Natural killer cell treated with Interleukin-12 subunit alpha and Interleukin-12 subunit beta and Interleukin-15 and Interleukin-18, amount 100 ng/mL, for 72 hours (primary cell): ENCODE data around the gene HMGXB4. TPM values are rescaled to one million over a fixed set of nuclear protein-coding genes. Genes with fewer than 3 reads are reported as not detected.

Experiments used
- ATAC-seq, 2 donors: fragments of 150-1000 bp; cut with Tn5 transposase in 1 of 2; sonication (Bioruptor Pico), chemical (Tn5 transposase) in 1 of 2; 2 replicates each; pipeline ENCODE4 v1.10.0; 2021
- DNase-seq: peaks from one replicate; pipeline ENCODE4 v3.0.0; 2022; ENCODE audit warnings: low spot score
- H3K27ac Mint-ChIP-seq, 2 donors: 1 replicate in 1 of 2; 2 replicates in 1 of 2; pipeline ENCODE4 v1.8.0; 2022; ENCODE audit warnings: mixed read lengths in 2 of 2, mild to moderate bottlenecking in 1 of 2, moderate library complexity in 1 of 2
- H3K27me3 Mint-ChIP-seq, 2 donors: 1 replicate in 1 of 2; 2 replicates in 1 of 2; pipeline ENCODE4 v1.8.0; 2022; ENCODE audit warnings: mixed read lengths in 2 of 2
- H3K36me3 Mint-ChIP-seq: one replicate; pipeline ENCODE4 v1.8.0; 2022; ENCODE audit warnings: mixed read lengths
- H3K4me1 Mint-ChIP-seq, 2 donors: 1 replicate in 1 of 2; 2 replicates in 1 of 2; pipeline ENCODE4 v1.8.0; 2022; ENCODE audit warnings: low read depth in 2 of 2, mixed read lengths in 2 of 2, mild to moderate bottlenecking in 1 of 2
- H3K4me3 Mint-ChIP-seq: one replicate; pipeline ENCODE4 v1.8.0; 2022; ENCODE audit warnings: mixed read lengths
- H3K9me3 Mint-ChIP-seq: 2 replicates; pipeline ENCODE4 v1.8.0; 2022; ENCODE audit warnings: mixed read lengths
- total RNA-seq, 2 donors: library from RNA; stranded (reverse); gene quantifications; one replicate each; pipeline ENCODE4 v1.2.3, GENCODE V29; 2022

Gene HMGXB4
- total RNA-seq, 2 donors from 2014 or later = 32.1 to 45.4 TPM

GRCh38 chr22:35308480-35309021 is 51.3 kb downstream of the HMGXB4 start:
- DNase-seq = no peak
- H3K4me1 Mint-ChIP-seq = peaks cover 46 to 47% of the 10 kb centered on the region in 2 donors
- H3K9me3 Mint-ChIP-seq = no peaks in the 10 kb centered on the region
- no peaks in the 10 kb centered on the region for H3K36me3 Mint-ChIP-seq
- H3K4me3 Mint-ChIP-seq = no peak overlapping the region
- peak overlapping the region in 1 of 2 donors; percentile 50 for H3K27ac Mint-ChIP-seq
- no peaks in the 10 kb centered on the region for H3K27me3 Mint-ChIP-seq
- ATAC-seq = no peak

GRCh38 chr22:35310556-35311550 is 53.6 kb downstream of the HMGXB4 start:
- Mint-ChIP-seq H3K9me3 (no peaks in the 10 kb centered on the region), H3K36me3 (no peaks in the 10 kb centered on the region), H3K27me3 (no peaks in the 10 kb centered on the region), H3K4me1 (peaks cover 47 to 54% of the 10 kb centered on the region in 2 donors), H3K27ac (no peak overlapping the region), H3K4me3 (no peak overlapping the region)
- DNase-seq (no peak), ATAC-seq (no peak)

GRCh38 chr22:35311551-35311999 is 54.3 kb downstream of the HMGXB4 start:
- H3K4me3 Mint-ChIP-seq = no peak overlapping the region
- no peaks in the 10 kb centered on the region for H3K27me3 Mint-ChIP-seq
- H3K27ac Mint-ChIP-seq = no peak overlapping the region
- H3K9me3 Mint-ChIP-seq = no peaks in the 10 kb centered on the region
- no peak for DNase-seq
- ATAC-seq = no peak
- peaks cover 42 to 48% of the 10 kb centered on the region in 2 donors for H3K4me1 Mint-ChIP-seq
- H3K36me3 Mint-ChIP-seq = no peaks in the 10 kb centered on the region

- no peak for ATAC-seq
- Mint-ChIP-seq H3K4me1 (peaks cover 36 to 40% of the 10 kb centered on the region in 2 donors), H3K4me3 (peak overlapping the region; percentile 12), H3K27me3 (no peaks in the 10 kb centered on the region), H3K9me3 (no peaks in the 10 kb centered on the region), H3K27ac (peak overlapping the region; percentile 6 to 7), H3K36me3 (no peaks in the 10 kb centered on the region)
- DNase-seq = no peak
Observed at GRCh38 chr22:35312198-35313059, 55.1 kb downstream of the HMGXB4 start.

- Mint-ChIP-seq H3K36me3 (no peaks in the 10 kb centered on the region), H3K9me3 (no peaks in the 10 kb centered on the region), H3K27me3 (no peaks in the 10 kb centered on the region), H3K4me1 (peaks cover 28 to 34% of the 10 kb centered on the region in 2 donors), H3K27ac (peak overlapping the region in 1 of 2 donors; percentile 6), H3K4me3 (no peak overlapping the region)
- peak; percentile 46 to 84 for ATAC-seq
- no peak for DNase-seq
Observed at GRCh38 chr22:35313311-35314121, 56.2 kb downstream of the HMGXB4 start.

GRCh38 chr22:35314161-35314942 is 57.1 kb downstream of the HMGXB4 start:
- Mint-ChIP-seq H3K4me1 (peaks cover 24 to 29% of the 10 kb centered on the region in 2 donors), H3K36me3 (no peaks in the 10 kb centered on the region), H3K27ac (no peak overlapping the region), H3K4me3 (no peak overlapping the region), H3K27me3 (no peaks in the 10 kb centered on the region), H3K9me3 (no peaks in the 10 kb centered on the region)
- ATAC-seq = no peak
- no peak for DNase-seq

- no peak overlapping the region for H3K27ac Mint-ChIP-seq
- no peaks in the 10 kb centered on the region for H3K9me3 Mint-ChIP-seq
- DNase-seq (no peak), ATAC-seq (no peak)
- H3K27me3 Mint-ChIP-seq = no peaks in the 10 kb centered on the region
- no peaks in the 10 kb centered on the region for H3K36me3 Mint-ChIP-seq
- peaks cover 22 to 24% of the 10 kb centered on the region in 2 donors for H3K4me1 Mint-ChIP-seq
- no peak overlapping the region for H3K4me3 Mint-ChIP-seq
Observed at GRCh38 chr22:35315141-35315854, 58.0 kb downstream of the HMGXB4 start.

GRCh38 chr22:35315855-35316745 is 58.8 kb downstream of the HMGXB4 start:
- Mint-ChIP-seq H3K36me3 (no peaks in the 10 kb centered on the region), H3K27ac (no peak overlapping the region), H3K27me3 (no peaks in the 10 kb centered on the region), H3K4me1 (peaks cover 16 to 20% of the 10 kb centered on the region in 2 donors), H3K4me3 (no peak overlapping the region), H3K9me3 (no peaks in the 10 kb centered on the region)
- no peak for ATAC-seq
- no peak for DNase-seq

- H3K4me1 Mint-ChIP-seq = peaks cover 16 to 20% of the 10 kb centered on the region in 2 donors
- DNase-seq (no peak), ATAC-seq (no peak)
- no peak overlapping the region for H3K4me3 Mint-ChIP-seq
- H3K27ac Mint-ChIP-seq = no peak overlapping the region
- no peaks in the 10 kb centered on the region for H3K36me3 Mint-ChIP-seq
- H3K9me3 Mint-ChIP-seq = no peaks in the 10 kb centered on the region
- no peaks in the 10 kb centered on the region for H3K27me3 Mint-ChIP-seq
Observed at GRCh38 chr22:35316751-35317150, 59.5 kb downstream of the HMGXB4 start.

- no peak for DNase-seq
- Mint-ChIP-seq H3K27me3 (no peaks in the 10 kb centered on the region), H3K4me3 (no peak overlapping the region), H3K27ac (no peak overlapping the region), H3K9me3 (no peaks in the 10 kb centered on the region), H3K4me1 (peaks cover 12 to 15% of the 10 kb centered on the region in 2 donors), H3K36me3 (no peaks in the 10 kb centered on the region)
- ATAC-seq = no peak
Observed at GRCh38 chr22:35317680-35318290, 60.5 kb downstream of the HMGXB4 start.
